Measurements from ENCODE around the gene BLVRB. TPM values are rescaled to one million over a fixed set of nuclear protein-coding genes. Genes with fewer than 3 reads are reported as not detected.

Gene BLVRB
- total RNA-seq (2022; extraction: Qiagen RNA extraction; ENCODE audit: low read depth): 269 to 351 TPM (median 301 TPM) in 5 replicates

DNA sequence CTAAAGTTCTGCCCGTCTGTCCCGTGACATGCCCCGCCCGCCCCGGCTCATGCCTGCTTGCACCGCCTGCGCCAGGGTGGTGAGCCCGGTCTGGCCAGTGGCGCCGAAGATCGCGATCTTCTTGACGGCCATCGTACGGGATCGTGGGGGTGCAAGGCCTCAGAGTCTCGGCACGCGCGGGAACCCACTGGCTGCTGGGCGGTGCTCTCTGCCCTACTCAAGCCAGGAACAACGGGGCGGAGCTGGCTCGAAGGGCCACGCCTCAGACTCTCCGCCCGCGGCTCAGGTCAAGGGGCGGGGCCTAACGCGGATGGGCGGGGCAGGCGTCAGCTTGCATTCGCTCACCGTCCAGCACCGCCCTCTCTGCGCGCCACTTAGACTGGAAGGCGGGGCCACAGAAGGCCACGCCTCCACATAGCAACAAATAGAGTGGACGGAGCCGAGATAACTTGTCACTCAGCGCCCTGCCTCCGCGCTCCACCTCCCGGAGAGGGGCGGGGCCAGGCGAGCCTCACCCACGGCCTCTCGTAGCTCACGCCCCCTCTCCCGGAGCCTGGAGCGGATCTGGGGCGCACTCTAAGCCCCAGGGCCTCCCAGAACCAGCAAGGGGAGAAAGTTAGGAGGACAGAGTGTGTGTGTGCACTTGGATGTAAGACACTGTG is at the start of gene BLVRB:
BLVRB (minus strand) TSS at position 189 of the 662 bp plus-strand sequence; CDS start at position 132, 57 bp downstream.

DNA sequence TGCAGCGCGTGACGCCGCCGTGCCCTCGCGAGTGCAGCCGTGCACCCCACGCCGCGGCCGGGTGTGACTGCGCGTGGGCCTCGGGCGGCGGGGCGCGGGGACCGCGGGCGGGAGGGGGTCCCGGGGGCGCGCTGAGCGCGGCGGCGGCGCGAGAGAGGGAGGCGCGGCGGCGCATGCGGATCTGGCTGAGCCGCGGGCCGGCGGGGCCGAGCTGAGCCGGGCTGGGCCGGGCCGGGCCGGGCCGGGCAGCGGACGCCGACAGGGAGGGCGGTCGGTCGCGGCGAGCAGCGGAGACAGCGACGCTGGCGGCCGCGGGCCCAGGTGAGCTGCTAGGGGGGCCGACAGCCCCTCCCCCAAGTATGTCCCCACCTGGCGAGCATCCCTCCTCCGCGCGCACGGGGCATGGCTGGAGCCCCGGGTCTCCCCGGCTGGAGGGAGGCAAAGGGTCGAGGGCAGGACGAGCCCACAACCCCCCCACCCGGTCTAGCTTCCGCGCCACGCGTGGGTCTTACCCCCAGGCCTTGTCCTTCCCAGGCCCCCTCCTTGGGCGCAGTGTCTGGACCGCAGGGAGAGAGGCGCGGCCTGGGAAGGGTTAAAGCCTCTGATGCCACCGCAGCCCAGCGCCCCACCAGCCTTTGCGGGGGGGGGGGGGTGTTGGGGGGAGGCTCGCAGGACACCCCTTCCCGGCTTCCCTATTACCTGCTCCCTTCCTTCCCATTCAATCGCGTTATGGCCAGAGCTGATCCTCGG is 1.6 kb upstream of the BLVRB start, which contains the start of gene SPTBN4:
SPTBN4 (plus strand) TSS at position 17 of the 750 bp plus-strand sequence. CDS start 5,621 bp downstream, outside the sequence.

DNA sequence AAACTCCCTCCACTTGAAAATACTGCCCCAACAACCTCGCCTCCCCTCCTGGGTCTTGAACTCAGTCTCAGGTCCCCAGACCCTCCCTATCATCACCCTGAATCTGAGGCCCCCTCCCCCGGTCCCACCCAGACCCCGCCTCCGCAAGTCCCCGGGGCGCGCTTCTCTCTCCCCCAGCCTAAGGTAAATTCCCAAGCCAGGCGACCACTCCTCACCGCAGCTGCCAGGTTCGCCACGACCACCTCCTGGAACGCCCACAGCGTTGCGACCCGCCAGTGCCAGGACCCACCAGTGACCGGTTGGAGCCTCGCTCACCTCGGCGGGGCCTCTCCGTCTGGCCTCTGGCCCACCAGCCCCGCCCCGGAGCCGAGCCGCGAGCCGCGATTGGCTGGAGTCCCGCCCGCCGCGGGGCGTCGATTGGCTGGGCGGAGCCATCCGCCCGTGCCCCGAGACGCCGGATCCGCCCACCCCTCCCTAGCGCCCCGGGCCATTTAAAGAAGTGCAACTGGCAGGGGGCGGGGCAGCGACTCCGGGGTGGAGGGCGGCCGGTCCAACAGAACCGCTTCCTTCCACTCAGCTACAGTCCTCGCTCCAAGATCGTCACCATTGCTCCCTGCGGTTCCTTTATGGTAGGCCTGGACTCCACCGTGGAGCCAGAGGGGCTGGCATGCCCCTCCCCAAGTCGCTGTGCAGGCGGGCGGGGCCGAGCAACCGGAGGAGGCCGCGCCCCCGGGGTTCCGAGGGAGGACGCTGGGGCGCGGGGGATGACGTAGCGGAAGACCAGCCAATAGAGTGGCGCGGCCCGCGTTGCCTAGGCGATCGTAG is 21.3 kb downstream of the BLVRB start, which contains the start of gene SERTAD3:
SERTAD3 (minus strand) TSS at position 336 of the 825 bp plus-strand sequence. CDS start 2,255 bp downstream, outside the sequence.

DNA sequence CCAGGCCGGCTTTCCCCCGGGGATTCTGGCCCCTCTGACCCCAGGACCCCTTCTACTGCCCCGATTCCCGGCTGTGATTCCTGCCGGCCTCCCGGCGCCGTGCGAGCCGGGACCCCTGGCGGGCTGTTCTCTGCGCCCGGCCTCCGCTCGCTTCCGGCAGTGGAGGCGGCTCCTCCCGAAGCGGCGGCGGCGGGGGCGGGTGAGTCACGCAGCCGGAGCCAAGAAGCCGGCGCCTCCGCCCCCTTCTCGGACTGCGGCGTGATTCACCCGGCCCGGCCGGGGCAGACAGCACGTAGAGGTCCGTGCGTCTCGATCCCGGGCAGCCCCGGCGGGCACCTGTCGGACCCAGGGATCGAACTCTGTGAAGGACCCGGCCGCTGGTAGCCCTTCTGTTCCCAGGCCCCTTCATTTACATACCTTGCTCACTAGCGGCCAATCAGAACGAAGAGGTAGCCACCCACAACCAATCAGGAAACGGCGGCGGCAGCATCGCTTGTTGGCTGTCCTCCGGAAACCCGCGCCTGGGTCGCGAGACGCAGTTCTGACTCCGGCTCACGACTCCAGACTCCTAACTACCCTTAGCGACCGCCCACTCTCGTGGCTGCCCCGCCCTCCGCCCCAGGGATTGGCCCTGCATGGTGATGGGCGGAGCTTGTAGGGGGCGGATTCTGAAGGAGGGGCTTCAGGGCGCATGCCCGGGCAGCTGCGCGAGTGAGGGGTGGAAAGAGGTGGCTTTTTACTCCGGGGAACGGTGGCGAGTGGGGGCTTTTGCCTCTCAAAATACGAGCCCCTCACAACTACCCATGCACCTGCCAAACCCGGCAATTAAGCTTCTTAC is 39.9 kb downstream of the BLVRB start, which contains the start of gene SERTAD1:
SERTAD1 (minus strand) TSS at position 543 of the 838 bp plus-strand sequence. CDS start 2,446 bp downstream, outside the sequence.

DNA sequence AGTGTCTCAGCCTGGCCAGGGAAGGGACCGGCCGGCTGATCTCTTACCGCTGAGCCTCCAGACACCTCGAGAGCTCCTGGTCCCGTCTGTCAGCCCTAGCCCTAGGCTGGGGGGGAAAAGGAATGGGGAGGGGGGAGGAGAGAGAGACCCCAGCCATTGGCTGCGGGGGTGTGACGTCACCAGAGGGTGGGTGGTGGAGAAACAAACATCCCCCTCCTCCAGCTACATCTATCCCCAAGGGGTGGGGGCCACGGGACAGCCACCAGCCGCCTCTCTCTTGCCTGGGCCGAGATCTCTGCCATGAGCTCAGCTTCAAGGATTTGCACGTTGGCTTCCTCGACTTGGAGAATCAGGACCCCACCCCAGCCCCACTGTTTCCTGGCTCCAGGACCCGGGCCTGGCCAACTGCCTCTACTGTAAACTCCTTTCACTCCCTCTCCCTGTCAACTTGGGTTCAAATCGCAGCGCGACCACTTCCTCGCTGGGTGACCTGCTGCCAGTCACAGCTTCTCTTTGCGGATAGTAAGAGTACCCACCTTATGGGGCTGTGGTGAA is 52.2 kb downstream of the BLVRB start, which contains the start of gene PRX:
PRX (minus strand) TSS at position 88 of the 555 bp plus-strand sequence. CDS start 5,446 bp downstream, outside the sequence.

Other genes with a start within 250 kb of the BLVRB start
- 0.26 to 0.61 TPM (median 0.51 TPM) in 5 replicates for gene TTC9B, start 247.4 kb downstream of the BLVRB start, total RNA-seq (2022; extraction: Qiagen RNA extraction; ENCODE audit: low read depth)
- gene CCNP, start 239.1 kb downstream of the BLVRB start, total RNA-seq (2022; extraction: Qiagen RNA extraction; ENCODE audit: low read depth): 0.22 to 0.39 TPM (median 0.30 TPM) in 5 replicates
- 136 to 202 TPM (median 190 TPM) in 5 replicates for gene AKT2, start 180.4 kb downstream of the BLVRB start, total RNA-seq (2022; extraction: Qiagen RNA extraction; ENCODE audit: low read depth)
- gene C19orf47, start 117.3 kb downstream of the BLVRB start, total RNA-seq (2022; extraction: Qiagen RNA extraction; ENCODE audit: low read depth): 27.6 to 35.4 TPM (median 28.1 TPM) in 5 replicates
- gene PLD3, start 117.0 kb downstream of the BLVRB start, total RNA-seq (2022; extraction: Qiagen RNA extraction; ENCODE audit: low read depth): 240 to 285 TPM (median 257 TPM) in 5 replicates
- gene HIPK4, start 75.6 kb downstream of the BLVRB start, total RNA-seq (2022; extraction: Qiagen RNA extraction; ENCODE audit: low read depth): 0.19 to 0.31 TPM (median 0.26 TPM) in 5 replicates
- 1.4 to 1.9 TPM (median 1.5 TPM) in 5 replicates for gene PRX, start 52.4 kb downstream of the BLVRB start, total RNA-seq (2022; extraction: Qiagen RNA extraction; ENCODE audit: low read depth)
- gene SERTAD1, start 39.8 kb downstream of the BLVRB start, total RNA-seq (2022; extraction: Qiagen RNA extraction; ENCODE audit: low read depth): 28.4 to 43.3 TPM (median 31.7 TPM) in 5 replicates
- gene SERTAD3, start 21.4 kb downstream of the BLVRB start, total RNA-seq (2022; extraction: Qiagen RNA extraction; ENCODE audit: low read depth): 37.5 to 49.9 TPM (median 42.3 TPM) in 5 replicates
- 0.51 to 1.3 TPM (median 0.91 TPM) in 5 replicates for gene SPTBN4, start 1.3 kb upstream of the BLVRB start, total RNA-seq (2022; extraction: Qiagen RNA extraction; ENCODE audit: low read depth)
- 121 to 152 TPM (median 134 TPM) in 5 replicates for gene SHKBP1, start 111.1 kb upstream of the BLVRB start, total RNA-seq (2022; extraction: Qiagen RNA extraction; ENCODE audit: low read depth)
- 46.1 to 67.2 TPM (median 60.0 TPM) in 5 replicates for gene LTBP4, start 135.6 kb upstream of the BLVRB start, total RNA-seq (2022; extraction: Qiagen RNA extraction; ENCODE audit: low read depth)
- gene NUMBL, start 224.9 kb upstream of the BLVRB start, total RNA-seq (2022; extraction: Qiagen RNA extraction; ENCODE audit: low read depth): 57.1 to 72.3 TPM (median 58.4 TPM) in 5 replicates

Measured in A549 treated with DMSO at 1 μM for 4 hours (cell line).